Psoas muscle (tissue), 8 donors: ENCODE data around the gene PDE6G. TPM values are rescaled to one million over a fixed set of nuclear protein-coding genes. Genes with fewer than 3 reads are reported as not detected.

Source experiments
- ATAC-seq, 4 donors: fragments of 200-7000 bp; cut with Tn5 transposase; one replicate each; pipeline ENCODE4 v1.9.1; 2020; ENCODE audit warnings: moderate library complexity in 3 of 4, mild to moderate bottlenecking in 2 of 4
- DNase-seq, 2 donors: peaks; one replicate each; pipeline ENCODE4 v3.0.0-alpha.2; 2020
- H3K27ac ChIP-seq: fragments of 200-600 bp; one replicate; pipeline ENCODE4 v1.8.0; 2022
- H3K27me3 ChIP-seq, 3 donors: fragments of 200-600 bp in 1 of 3; one replicate each; pipeline versions ENCODE4 v1.6.1 to v1.8.0; 2013 to 2022; ENCODE audit warnings: low read length in 2 of 3, mild to moderate bottlenecking in 2 of 3, moderate library complexity in 1 of 3; ENCODE audit not compliant: insufficient read depth in 3 of 3
- H3K36me3 ChIP-seq, 2 donors: fragments of 200-600 bp in 1 of 2; one replicate each; pipeline versions ENCODE4 v1.6.1 to v1.8.0; 2013 to 2022; ENCODE audit warnings: low read depth in 1 of 2, mild to moderate bottlenecking in 1 of 2, moderate library complexity in 1 of 2; ENCODE audit not compliant: insufficient read depth in 1 of 2
- H3K4me1 ChIP-seq: fragments of 200-600 bp; one replicate; pipeline ENCODE4 v1.8.0; 2022
- H3K4me3 ChIP-seq: fragments of 200-600 bp; one replicate; pipeline ENCODE4 v1.8.0; 2022; ENCODE audit warnings: mild to moderate bottlenecking
- H3K9me3 ChIP-seq: fragments of 200-600 bp; one replicate; pipeline ENCODE4 v1.8.0; 2022
- CTCF ChIP-seq: fragments of 200-600 bp; IDR thresholded peaks from one replicate; pipeline ENCODE4 v1.8.0; 2022; ENCODE audit warnings: antibody characterized with exemption
- WGBS, 3 donors: extraction: QIAGEN DNeasy Blood & Tissue Kit; methylation state at CpG; one replicate each; pipeline versions ENCODE4 v1.1.6 to v1.1.7; 2013; 5-methylcytosine and 5-hydroxymethylcytosine counted together
- intact Hi-C, 2 donors: fragments of 100-400 bp; cut with DNase I; formaldehyde crosslinking; loops; one replicate each; pipeline versions ENCODE4 v1.11.0 to v1.14.2; 2022
- polyA plus RNA-seq, 3 donors: library from polyadenylated mRNA; stranded (reverse); fragments of 200-250 nt; gene quantifications; one replicate each; pipeline ENCODE4 v1.2.3, GENCODE V29; 2013
- total RNA-seq, 4 donors: library from RNA; stranded (reverse); fragmentation: NEBNext Ultra II Directional in 2 of 4; extraction: Animal tissue kit (Norgen Biotek cat#: 25700) in 2 of 4; gene quantifications; one replicate each; pipeline versions ENCODE4 v1.2.1 to v1.2.4, GENCODE V29; 2021 to 2023
- donor health status: healthy with polysubstance abuse.
- donor health status: DM: no; HTN: no; CAD: no; lungs with moderate emphysema.
- donor health status: Bipolar disorder and iron deficiency.
- donor health status: healthy.
- donor health status: DM: yes; HTN: yes; CAD: no.
- donor health status: DM: no; HTN: no; CAD: no.
- donor health status: DM: no; HTN: no; CAD: no.
- donor health status: DM: yes; HTN: yes; CAD: no.

Gene PDE6G
- total and polyA plus RNA-seq, 7 donors = 0.25 to 1.5 (median 0.60) TPM; not detected in 3

- DNase-seq (peak; percentile 98 to 99), ATAC-seq (peak; percentile 98 to 99 (median 98))
- H3K9me3 ChIP-seq = no peaks in the 10 kb centered on the region
- intact Hi-C loops = loop anchor here in 1 of 2 donors (5.0 kb wide), 1 partner anchor 47 kb away; the partner anchor contains the start of genes NPLOC4 and TSPAN10
- H3K36me3 ChIP-seq = peaks cover 8 to 41% of the 10 kb centered on the region in 2 donors
- peaks cover 15% of the 10 kb centered on the region for H3K4me1 ChIP-seq
- TF ChIP-seq CTCF = no peak
- peak within 1 kb of the TSS; percentile 84 for H3K27ac ChIP-seq
- 0 to 1% (median 0%) methylated on average over 67 to 112 of the region's 112 CpGs for WGBS, 3 donors
- H3K27me3 ChIP-seq = no peaks in the 10 kb centered on the region
- peak within 1 kb of the TSS; percentile 97 for H3K4me3 ChIP-seq
Observed at GRCh38 chr17:81683584-81684441, 27.5 kb upstream of the PDE6G start, which contains the start of the genes ARL16 and HGS. ARL16 (minus strand) TSS chr17:81683797; CDS start chr17:81683753, 44 bp downstream. HGS (plus strand) TSS chr17:81684011; CDS start chr17:81684067, 56 bp downstream.

GRCh38 chr17:81683208-81683583, 26.9 kb upstream of the PDE6G start:
- Histone ChIP-seq H3K4me3 (peak overlapping the region; percentile 97), H3K36me3 (peaks cover 8 to 35% of the 10 kb centered on the region in 2 donors), H3K9me3 (no peaks in the 10 kb centered on the region), H3K27ac (peak overlapping the region; percentile 84), H3K27me3 (no peaks in the 10 kb centered on the region), H3K4me1 (peaks cover 15% of the 10 kb centered on the region)
- intact Hi-C loops = loop anchor here in 1 of 2 donors (5.0 kb wide), 1 partner anchor 46 kb away; the partner anchor contains the start of genes NPLOC4 and TSPAN10
- peak in 1 of 4 donors; percentile 4 for ATAC-seq
- no peak for TF ChIP-seq CTCF
- DNase-seq = no peak
- WGBS, 3 donors = 0 to 1% (median 1%) methylated on average over 33 to 37 of the region's 37 CpGs

GRCh38 chr17:81682565-81683207, 26.3 kb upstream of the PDE6G start:
- H3K36me3 ChIP-seq = peaks cover 4 to 30% of the 10 kb centered on the region in 2 donors
- ATAC-seq (no peak), DNase-seq (no peak)
- H3K4me3 ChIP-seq = peak overlapping the region; percentile 97
- TF ChIP-seq CTCF = no peak
- H3K27ac ChIP-seq = peak overlapping the region; percentile 84
- H3K27me3 ChIP-seq = no peaks in the 10 kb centered on the region
- intact Hi-C loops = loop anchor here in 1 of 2 donors (5.0 kb wide), 1 partner anchor 45 kb away; the partner anchor contains the start of genes NPLOC4 and TSPAN10
- H3K4me1 ChIP-seq = peaks cover 15% of the 10 kb centered on the region
- no peaks in the 10 kb centered on the region for H3K9me3 ChIP-seq
- 39 to 41% (median 41%) methylated on average over 19 of the region's 19 CpGs for WGBS, 3 donors

- ATAC-seq (no peak), DNase-seq (peak in 1 of 2 donors; percentile 50)
- no peak for TF ChIP-seq CTCF
- WGBS, 3 donors = 45 to 50% (median 46%) methylated on average over 12 to 17 of the region's 17 CpGs
- no peaks in the 10 kb centered on the region for H3K27me3 ChIP-seq
- peaks cover 0 to 19% of the 10 kb centered on the region in 2 donors for H3K36me3 ChIP-seq
- no peaks in the 10 kb centered on the region for H3K9me3 ChIP-seq
- intact Hi-C loops = loop anchor here in 1 of 2 donors (5.0 kb wide), 1 partner anchor 44 kb away; the partner anchor contains the start of genes NPLOC4 and TSPAN10
- peaks cover 15% of the 10 kb centered on the region for H3K4me1 ChIP-seq
- H3K27ac ChIP-seq = no peak overlapping the region
- no peak overlapping the region for H3K4me3 ChIP-seq
Observed at GRCh38 chr17:81681672-81682071, 25.3 kb upstream of the PDE6G start.
